Upper lobe of left lung (tissue), 4 donors: ENCODE results near the gene PLAC8L1.
A peak's percentile ranks its signal among the peaks of the same experiment; 100 is the strongest.

ENCODE experiments used
- CTCF ChIP-seq, 6 experiments: fragments of 450-650 bp in 4 of 6; fragments of 200-600 bp in 2 of 6; sonication (generic) in 2 of 6; IDR thresholded peaks; one replicate each; pipeline ENCODE4 v1.5.1; 2016 to 2019; ENCODE audit warnings: antibody characterized with exemption in 6 of 6
- POLR2A ChIP-seq, 4 donors: fragments of 450-650 bp; IDR thresholded peaks; one replicate each; pipeline ENCODE4 v1.5.1; 2016 to 2017; ENCODE audit warnings: antibody characterized with exemption in 4 of 4, mild to moderate bottlenecking in 2 of 4

GRCh38 chr5:146041180-146041789 is 64.1 kb downstream of the PLAC8L1 start:
- peak in 2 of 6 experiments; percentile 18 to 28 for TF ChIP-seq CTCF (IDR thresholded peaks at IDR 0.05)
- TF ChIP-seq POLR2A (IDR thresholded peaks at IDR 0.05) = no peak
